GM19023 (cell line): ENCODE results near the gene KIF7.
A peak's percentile ranks its signal among the peaks of the same experiment; 100 is the strongest.
"Not testable (repeated sequence)": the region's sequence is repeated elsewhere in the genome, so short reads cannot be mapped to it uniquely, and the experiment has no call there.

Source experiments
- ATAC-seq: cut with Tn5 transposase; IDR thresholded peaks from one replicate; pipeline ENCODE4 v1.9.1; 2021; ENCODE audit warnings: mild to moderate bottlenecking, moderate library complexity; ENCODE audit not compliant: unreplicated experiment

The KIF7 gene

GRCh38 chr15:89654847-89655805 lies at the start of gene KIF7:
KIF7 (minus strand) TSS chr15:89655467; CDS start chr15:89652930, 2,537 bp downstream.
- no peak for ATAC-seq

GRCh38 chr15:89704411-89704810 lies 49.1 kb upstream of the KIF7 start:
- ATAC-seq = no peak

GRCh38 chr15:89695198-89695597 lies 39.9 kb upstream of the KIF7 start:
- ATAC-seq = no peak

- ATAC-seq = no peak
These were observed 38.4 kb upstream of the KIF7 start for GRCh38 chr15:89693696-89694095.

- ATAC-seq = no peak
These were observed 37.8 kb upstream of the KIF7 start for GRCh38 chr15:89693091-89693490.

- peak; percentile 94 for ATAC-seq
These were observed 35.3 kb upstream of the KIF7 start, which contains the start of the genes PEX11A and WDR93 for GRCh38 chr15:89690276-89691218. PEX11A (minus strand) TSS chr15:89690754; CDS start chr15:89690632, 122 bp downstream. WDR93 (plus strand) TSS chr15:89690811; CDS start chr15:89701747, 10,936 bp downstream.

- ATAC-seq = not testable (repeated sequence)
These were observed 34.6 kb upstream of the KIF7 start for GRCh38 chr15:89689930-89690275.

GRCh38 chr15:89686522-89686921 lies 31.3 kb upstream of the KIF7 start:
- no peak for ATAC-seq

GRCh38 chr15:89685995-89686394 lies 30.7 kb upstream of the KIF7 start:
- ATAC-seq = no peak

GRCh38 chr15:89681146-89681545 lies 25.9 kb upstream of the KIF7 start:
- no peak for ATAC-seq

GRCh38 chr15:89680282-89680873 lies 25.1 kb upstream of the KIF7 start:
- no peak for ATAC-seq

- ATAC-seq = no peak
These were observed 23.9 kb upstream of the KIF7 start, which contains the start of gene PLIN1 for GRCh38 chr15:89679212-89679611. PLIN1 (minus strand) TSS chr15:89679367; CDS start chr15:89677489, 1,878 bp downstream.

GRCh38 chr15:89677381-89677780 lies 22.1 kb upstream of the KIF7 start:
- ATAC-seq = no peak

GRCh38 chr15:89675606-89676005 lies 20.3 kb upstream of the KIF7 start:
- ATAC-seq = no peak

GRCh38 chr15:89674526-89674925 lies 19.3 kb upstream of the KIF7 start:
- ATAC-seq = no peak

GRCh38 chr15:89673165-89673512 lies 17.9 kb upstream of the KIF7 start:
- ATAC-seq = no peak

GRCh38 chr15:89672221-89673164 lies 17.2 kb upstream of the KIF7 start:
- ATAC-seq = no peak

- no peak for ATAC-seq
These were observed 16.4 kb upstream of the KIF7 start for GRCh38 chr15:89671687-89672086.

- no peak for ATAC-seq
These were observed 15.8 kb upstream of the KIF7 start for GRCh38 chr15:89670971-89671560.
